Activated CD4-positive, alpha-beta T cell treated with anti-CD3 and anti-CD28 coated beads for 48 hours (primary cell): ENCODE data around the gene CCDC158.
"Not testable (repeated sequence)": the region's sequence is repeated elsewhere in the genome, so short reads cannot be mapped to it uniquely, and the experiment has no call there.

Experiments
- DNase-seq: peaks from one replicate; pipeline ENCODE4 v3.0.0-alpha.2; 2020

CCDC158 gene

DNA sequence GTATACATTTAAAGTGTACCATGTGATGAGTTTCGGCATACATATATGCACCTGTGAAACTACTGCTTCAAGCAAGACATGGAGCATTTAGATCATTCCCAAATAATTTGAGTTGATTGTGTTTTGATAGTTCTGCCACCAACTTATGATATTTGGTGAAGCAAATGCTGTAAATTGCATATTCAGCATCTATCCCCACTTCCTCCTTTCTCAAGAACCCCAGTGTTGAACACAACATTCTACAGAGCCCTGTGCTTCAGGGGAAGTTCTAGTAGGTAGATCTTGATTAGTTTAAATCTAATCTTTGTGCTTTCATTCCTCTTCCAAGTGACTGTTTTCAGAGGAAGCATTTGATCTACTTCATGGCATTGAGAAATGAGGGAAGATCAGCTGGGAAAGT, 8.7 kb upstream of the CCDC158 start:
- DNase-seq = no peak

DNA sequence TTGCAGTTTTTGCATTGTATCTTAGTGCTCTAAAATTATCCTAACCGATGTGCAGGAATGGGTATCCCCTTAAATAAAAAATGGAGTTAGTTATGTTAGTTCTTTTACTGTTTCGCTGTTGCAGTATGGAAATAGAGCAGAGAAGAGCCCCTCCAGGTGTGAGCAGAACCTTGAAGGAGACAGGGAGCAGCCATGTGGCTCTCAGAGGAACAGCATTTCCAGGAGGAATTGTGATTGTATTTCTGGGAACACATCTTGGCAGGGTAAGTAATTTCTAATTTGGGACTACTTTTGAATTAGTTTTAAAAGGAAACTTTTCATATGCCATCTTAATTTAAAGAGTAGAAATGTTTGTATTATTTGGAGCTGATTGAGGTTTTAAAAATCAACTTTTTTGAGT, 5.3 kb upstream of the CCDC158 start:
- no peak for DNase-seq

DNA sequence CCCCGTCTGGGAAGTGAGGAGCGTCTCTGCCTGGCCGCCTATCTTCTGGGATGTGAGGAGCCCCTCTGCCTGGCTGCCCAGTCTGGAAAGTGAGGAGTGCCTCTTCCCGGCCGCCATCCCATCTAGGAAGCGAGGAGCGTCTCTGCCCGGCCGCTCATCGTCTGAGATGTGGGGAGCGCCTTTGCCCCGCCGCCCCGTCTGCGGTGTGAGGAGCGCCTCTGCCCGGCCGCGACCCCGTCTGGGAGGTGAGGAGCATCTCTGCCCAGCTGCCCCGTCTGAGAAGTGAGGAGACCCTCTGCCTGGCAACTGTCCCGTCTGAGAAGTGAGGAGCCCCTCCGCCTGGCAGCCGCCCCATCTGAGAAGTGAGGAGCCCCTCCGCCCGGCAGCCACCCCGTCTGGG, 2.2 kb upstream of the CCDC158 start:
- not testable (repeated sequence) for DNase-seq

DNA sequence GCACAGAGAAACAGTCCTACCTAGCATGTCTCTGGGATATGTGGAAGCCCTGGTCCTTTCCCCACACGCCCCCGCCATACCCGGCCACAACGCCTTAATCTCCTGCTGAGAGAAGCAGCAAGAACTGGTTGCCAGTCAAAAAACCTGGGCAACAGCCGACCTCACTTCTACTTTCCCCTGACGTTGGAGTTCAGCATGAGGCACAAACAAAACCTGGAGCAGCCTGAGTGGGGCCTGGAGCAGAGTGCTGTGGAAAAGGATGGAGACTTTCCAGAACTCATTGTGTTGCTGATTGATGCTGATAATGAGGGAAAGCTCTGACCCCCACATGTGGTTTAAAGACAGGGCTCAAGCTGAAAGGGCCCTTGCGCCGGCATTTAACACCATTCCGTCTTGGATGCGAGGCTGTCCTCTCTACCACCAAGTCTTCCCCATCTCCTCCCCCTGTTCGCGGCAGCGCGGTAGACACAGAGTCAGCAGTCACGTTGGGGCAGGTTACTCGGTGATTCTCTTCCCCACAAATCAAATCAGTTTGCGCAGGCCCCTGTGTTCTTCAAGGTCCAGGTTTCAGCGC, 666 bp downstream of the CCDC158 start:
- no peak for DNase-seq

DNA sequence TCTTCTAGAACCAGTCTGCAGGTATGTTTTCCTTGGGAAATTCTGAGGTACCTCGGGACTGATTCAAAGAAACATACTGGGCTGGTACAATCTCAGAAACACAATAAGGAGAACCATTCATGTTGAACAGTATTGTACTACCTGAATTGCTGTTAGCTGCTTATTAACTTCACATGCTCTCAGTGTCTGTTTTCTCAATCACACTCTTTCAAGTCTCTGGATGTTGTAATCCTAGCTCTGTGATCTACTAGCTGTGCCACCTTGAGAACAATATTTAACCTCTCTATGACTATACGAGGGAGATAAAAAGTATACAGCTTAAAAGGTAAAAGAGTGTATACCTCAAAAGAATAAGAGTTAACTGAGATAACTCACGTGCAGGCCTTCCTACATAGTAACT, 10.3 kb downstream of the CCDC158 start:
- no peak for DNase-seq

DNA sequence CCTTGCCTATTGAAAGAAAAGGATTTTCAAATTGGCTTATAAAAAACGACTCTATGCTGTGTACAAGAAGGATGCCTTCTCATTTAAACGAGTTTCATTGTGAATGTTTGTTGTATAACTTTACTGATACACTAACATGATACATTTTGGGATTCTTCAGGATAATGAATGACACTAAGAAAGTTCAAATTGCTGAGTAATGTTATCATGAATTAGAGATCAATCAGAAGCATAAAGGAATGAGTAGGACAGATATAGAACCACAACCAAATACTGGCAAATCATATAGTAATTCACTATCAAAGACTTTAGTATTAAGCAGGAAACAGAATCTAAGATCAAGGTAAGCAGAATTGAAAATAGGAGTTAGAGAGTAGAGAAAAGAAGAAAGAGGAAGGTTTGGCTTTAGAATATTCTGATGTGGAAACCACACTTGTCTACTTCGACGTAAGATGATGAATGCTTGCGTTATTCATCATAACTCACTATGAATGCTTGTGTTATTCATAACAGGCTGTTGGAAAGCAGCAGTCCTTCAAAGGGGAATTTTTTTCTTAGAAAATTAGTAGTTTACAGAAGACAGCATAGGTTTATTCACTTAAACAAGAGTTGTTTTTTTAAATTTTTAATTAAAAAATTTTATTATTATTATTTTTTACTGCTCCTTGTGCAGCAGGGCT, 13.4 kb downstream of the CCDC158 start:
- no peak for DNase-seq

DNA sequence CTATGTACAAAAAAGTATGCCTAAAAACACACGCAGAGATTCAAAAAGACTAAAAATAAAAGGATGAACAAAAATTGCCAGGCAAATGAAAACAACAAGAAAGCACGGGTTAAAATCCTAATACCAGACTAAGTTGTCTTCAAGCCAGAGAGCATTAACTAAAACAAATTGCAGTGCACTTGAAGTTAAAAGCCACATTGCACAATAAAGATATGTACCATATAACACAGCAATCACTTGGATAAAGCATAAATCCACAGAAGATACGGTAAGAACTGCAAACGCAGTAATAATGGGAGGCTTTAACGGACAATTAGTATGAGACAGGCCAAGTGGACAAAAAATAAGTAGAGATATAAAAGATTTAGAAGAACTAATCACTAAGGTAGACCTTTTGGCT, 14.9 kb downstream of the CCDC158 start:
- DNase-seq = no peak

DNA sequence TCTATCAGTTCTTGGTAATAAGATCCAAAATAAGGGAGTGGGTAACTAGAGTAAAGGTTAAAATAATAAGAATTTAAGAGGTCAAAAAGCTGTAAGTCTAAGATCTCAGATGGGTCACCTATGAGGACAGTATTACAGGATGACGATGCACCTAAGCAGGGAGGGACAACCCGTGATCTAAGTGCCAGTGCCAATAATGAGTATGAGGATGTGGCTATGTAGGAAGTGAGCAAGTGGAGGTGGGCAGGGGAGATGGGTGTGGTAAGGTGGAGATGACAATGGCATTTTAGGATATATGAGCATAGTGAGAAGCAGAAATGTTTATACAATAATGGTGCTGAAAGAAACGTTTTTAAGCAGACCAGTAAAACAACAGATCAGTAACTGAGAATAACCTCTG, 19.3 kb downstream of the CCDC158 start:
- DNase-seq = no peak

DNA sequence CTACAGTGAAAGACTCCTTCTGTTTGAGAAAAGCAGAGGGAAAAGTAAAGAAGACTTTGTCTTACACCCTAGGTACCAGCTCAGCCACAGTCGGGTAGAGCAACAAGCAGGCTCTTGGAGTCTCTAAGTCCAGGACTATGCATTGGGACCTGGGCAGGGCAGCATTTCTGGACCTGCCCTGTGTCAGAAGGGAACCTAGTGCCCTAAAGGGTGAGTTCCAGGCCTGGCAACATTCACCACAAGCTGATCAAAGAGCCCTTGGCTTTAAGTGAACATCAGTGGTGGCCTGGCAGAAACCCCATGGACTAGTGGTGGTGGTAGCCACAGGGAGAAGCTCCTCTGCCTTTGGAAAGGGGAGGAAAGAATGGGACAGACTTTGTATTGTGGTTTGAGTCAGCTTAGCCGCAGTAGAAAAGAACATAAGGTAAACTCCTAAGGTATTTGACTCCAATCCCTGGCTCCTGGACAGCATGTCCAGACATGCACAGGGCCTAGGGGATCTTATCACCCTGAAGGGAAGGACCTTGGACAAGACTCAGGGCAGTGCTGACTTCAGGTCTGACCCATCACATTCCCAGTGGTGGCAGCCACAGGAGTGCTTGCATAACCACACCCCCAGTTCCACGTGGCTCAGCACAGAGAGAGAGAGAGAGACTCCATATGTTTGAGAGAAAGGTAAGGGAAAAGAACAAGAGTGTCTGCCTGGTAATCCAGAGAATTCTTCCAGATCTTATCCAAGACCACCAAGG, 32.6 kb downstream of the CCDC158 start:
- DNase-seq = no peak

DNA sequence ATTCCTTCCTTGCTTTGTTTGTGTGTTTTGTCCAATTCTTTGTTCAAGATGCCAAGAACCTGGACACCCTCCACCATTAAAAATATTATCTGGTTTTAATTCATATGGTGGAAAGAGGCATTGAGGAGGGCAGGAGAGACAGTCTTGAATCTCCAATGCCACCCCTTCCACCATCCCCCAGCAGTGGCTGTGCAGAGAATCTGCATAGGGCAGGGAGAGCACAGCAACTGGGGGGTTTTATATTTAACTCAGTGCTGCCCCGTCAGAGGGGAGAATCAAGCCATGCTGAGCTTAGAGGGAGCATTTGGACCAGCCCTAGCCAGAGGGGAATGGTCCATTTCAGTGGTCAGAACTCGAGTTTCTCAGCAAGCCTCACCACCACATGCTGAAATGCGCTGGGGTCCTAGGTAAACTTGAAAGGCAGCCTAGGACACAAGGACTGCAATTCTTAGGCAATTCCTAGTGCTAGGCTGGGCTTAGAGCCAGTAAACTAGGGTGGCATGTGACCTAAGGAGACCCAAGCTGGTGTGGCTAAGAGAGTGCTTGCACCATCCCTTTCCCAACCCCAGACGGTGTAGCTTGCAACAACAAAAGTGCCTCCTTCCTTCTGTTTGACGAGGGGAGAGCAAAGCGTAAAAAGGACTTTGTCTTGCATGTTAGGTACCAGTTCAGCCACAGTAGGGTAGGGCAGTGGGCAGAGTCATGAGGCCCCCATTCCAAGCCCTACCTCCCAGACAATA, 34.2 kb downstream of the CCDC158 start:
- DNase-seq = no peak

DNA sequence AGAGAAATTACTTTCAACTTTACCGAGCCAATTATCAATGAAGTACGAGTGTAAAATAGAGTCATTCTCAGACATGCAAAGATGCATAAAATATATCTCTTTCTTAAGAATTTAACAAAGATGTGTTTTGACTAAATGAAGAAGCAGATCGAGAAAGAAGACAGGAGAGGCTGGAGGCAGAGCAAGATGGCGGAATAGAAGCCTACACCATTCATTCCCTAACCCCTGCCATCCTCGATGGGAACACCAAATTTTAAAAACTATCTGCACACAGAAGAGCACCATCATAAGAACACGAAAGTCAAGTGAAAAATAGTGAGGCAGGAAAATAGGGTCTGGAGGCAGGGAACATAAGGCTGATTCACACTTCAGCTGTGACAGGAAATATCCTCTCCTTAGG, 35.0 kb downstream of the CCDC158 start:
- DNase-seq = no peak

DNA sequence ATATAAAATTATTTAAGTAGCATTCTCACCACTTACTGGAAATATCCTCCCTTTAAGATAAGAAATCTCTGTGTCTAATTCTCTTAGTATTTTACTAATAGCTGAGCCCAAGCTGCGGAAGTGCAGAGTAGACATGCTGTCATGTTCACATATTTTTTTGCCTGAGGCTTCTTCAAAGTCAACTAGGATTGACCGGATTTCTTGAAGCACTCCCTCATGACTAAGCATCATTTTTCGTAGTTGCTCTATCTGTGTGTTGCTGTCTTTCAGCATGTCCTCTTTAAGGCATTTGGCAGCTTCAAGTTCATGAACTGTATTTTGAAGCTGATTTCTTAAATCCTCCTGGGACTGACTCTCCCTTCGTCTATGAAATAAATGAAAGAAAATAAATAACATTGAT, 36.9 kb downstream of the CCDC158 start:
- DNase-seq = no peak

DNA sequence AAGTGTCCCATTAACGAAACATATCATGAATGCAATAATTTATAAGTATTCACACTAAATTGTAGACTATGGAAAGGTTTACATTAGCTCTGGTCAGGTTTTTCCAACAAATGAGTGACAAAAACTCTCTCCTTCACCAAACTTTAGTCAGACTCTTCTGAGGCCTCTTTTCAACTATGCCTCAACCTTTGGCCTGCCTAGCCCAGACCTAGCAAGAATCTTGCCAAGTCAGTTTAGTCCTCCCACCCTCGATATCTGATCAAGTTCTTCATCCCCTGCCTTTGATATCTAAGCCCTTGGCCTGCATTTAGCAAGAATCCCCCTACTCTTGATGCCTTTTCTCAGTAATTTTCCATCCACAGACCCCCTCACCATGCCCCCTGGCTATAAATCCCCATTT, 37.9 kb downstream of the CCDC158 start:
- no peak for DNase-seq

DNA sequence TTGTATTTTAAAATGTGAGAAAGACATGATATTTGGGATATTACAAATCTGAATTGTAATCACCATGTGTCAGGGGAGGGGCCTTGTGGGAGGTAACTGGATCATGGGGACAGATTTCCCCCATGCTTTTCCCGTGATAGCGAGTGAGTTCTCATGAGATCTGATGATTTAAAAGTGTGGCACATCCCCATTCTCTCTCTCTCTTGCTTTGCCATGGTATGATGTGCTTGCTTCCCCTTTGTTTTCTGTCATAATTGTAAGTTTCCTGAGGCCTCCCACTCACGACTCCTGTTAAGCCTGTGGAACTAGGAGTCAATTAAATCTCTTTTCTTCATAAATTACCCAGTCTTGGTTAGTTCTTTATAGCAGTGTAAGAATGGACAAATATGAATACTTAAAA, 39.0 kb downstream of the CCDC158 start:
- no peak for DNase-seq

DNA sequence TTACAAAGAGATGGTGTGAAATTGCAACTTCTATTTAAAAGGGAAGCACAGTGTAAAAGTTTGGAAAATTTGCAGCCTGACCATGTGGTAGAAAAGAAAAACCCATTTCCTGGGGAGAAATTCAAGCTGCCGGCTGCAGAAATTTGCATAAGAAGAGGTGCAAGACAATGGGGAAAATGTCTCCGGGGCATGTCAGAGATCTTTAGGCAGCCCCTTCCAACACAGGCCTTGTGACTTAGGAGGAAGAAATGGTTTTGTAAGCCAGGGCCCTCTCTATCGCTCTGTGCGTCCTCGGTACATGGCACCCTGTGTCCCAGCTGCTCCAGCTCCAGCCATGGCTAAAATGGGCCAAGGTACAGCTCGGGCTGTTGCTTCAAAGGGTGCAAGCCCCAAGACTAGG, 40.4 kb downstream of the CCDC158 start:
- DNase-seq = no peak

DNA sequence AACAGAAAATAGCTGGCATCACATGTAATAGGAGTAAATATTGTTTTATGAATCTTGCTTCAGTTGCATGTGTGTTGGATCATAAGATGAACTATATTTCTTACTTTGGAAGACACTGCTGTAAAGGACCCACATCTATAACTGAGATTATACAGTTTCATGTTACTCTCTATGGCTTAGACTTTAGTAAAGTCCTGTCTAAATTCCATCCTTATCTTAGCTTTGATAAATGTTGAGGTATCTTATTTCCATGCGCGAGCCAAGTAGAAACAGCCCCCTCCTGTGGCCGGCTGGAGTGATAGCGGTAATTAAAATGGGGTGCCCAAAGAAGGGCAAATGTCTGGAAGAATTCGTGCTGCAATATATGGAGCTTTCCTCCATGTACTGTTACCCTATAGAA, 43.0 kb downstream of the CCDC158 start:
- DNase-seq = peak; percentile 65

DNA sequence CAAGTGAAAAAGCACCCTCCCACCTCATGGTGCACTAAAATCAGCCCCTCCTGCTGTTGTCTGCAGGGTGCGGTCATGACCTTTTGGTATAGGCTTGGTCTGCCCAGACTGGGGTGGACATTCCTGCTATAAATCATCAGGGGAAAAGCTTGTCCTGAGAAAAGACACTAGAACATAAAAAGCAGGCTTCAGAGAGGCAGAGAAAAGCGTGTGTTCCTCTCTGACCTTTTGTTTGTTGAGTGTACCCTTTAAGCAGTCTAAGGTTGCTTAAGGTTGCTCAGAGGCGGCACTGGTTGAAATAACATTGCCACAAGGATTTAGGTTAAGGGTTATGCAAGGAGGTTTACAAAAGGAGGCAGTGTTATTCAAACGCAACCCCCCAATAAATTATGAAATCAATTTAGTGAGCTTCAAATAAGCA, 43.5 kb downstream of the CCDC158 start:
- no peak for DNase-seq

DNA sequence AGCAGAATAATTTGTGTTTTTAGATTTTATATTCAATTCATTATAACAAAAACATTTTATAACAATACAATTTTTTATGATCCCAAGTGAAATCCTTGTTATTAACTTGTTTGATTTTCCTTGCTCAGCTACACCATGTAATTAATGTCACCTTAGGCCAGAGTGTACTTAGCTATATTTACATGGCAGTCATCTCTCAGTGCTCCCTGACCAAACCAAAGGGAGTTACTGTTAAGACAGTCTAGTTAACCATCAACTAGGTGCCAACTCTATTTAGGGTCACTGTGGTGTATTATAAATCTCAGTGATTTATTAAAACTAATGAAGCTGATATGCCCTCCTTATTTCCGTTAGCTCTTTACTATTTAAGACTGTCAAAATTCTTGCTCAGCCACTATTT, 44.4 kb downstream of the CCDC158 start:
- DNase-seq = no peak

DNA sequence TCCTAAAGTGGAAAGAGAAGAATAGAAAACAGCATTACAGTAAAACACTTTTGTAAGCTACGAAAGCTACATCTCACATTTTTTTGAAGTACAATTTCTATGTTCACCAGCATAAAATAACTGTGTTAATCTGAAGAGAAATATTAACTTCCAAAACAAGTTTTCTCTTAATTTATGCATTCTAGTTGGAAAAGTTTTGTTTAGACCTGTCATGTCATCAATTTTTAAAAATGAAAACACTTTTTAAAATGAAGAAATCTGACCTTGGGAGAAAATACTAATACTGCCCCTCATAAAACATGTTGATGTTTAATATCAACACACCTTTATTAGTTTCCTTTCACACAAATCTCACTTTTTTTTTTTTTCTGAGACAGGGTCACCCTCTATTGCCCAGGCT, 45.2 kb downstream of the CCDC158 start:
- no peak for DNase-seq

DNA sequence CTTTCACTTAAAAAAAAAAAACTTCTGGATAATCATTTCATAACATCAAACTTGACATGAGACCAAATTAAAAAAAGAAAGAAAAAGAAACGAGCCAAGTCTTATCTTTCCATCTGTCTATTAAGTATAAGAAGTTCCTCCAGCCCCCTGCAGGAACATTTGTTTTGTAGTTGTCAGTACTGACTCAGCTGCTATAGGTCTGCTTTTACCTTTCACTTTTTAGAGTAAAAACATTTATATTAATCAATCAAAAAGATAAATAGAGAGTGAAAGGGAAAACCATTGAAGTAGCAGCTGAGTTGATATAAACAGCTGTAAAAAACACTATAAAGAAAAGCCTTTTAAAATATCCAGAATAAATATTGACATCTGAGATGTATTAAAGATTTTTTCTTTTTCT, 46.1 kb downstream of the CCDC158 start:
- no peak for DNase-seq

DNA sequence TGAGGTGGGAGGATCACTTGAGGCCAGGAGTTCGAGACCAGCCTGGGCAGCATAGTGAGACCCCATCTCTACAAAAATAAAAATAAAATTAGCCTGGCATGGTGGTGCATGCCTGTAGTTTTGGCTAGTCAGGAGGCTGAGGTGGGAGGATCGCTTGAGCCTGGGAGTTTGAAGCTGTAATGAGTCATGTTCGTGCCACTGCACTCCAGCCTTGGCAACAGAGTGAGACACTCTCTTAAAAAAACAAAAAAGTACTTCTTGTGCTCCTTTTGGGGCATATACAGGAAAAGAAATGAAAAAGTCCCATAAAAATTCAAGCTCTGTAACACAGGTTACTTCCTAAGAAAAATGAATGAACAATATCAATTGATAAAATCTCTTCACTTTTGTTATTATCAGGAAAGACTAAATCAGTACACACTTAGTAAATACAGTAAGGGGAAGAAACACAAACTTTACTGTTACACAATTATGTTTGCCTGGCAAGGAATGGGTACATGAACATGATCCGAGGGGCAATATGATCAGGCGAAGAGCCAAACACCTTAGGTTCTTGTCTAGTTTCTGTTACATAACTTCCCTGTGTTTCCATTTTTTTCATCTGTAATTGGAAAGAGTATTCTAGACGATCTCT, 46.9 kb downstream of the CCDC158 start:
- DNase-seq = no peak

DNA sequence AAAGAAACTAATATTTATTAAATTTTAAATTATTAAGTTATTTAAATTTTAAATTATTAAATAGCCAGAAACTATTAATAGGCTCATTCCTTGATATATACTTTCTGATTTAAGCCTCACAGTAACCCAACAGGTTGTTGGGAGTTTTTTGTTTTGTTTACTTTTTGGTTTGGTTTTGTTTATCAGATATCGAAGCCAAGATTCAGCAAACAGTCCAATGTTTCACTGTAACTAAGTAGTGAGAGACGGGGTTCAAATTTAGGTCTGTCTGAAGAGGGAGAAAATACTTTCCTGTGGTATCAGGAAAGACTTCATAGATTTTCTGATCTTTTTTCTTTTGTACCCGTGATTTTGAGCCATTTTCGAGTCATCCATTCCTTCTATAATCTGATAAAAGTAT, 54.2 kb downstream of the CCDC158 start:
- DNase-seq = no peak

DNA sequence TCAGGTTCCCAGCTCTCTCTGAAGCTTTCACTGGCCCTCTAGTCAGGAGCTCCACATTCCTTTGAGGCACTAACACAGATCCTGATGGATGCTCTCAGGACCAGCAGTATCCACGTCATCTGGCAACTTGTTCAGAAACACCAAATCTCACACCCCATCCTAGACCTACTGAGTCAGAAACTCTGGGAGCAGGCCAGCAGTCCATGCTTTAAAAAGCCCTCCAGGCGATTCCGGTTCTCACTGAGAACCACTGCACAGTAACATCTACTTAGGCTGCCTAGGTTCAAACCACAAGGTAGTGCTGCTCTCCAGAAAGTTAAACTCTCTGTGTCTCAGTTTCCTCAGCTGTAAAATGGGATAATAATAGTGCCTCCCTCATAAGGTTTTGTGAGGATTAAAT, 55.3 kb downstream of the CCDC158 start:
- DNase-seq = no peak
